SK-N-SH treated with all-trans-retinoic acid at 6 μM for 48 hours (cell line): ENCODE measurements around the gene PEPD.
A peak's percentile ranks its signal among the peaks of the same experiment; 100 is the strongest.

Source experiments
- ATAC-seq: fragments of 200-7000 bp; cut with Tn5 transposase; 3 replicates; pipeline ENCODE4 v1.9.1; 2020; ENCODE audit warnings: mild to moderate bottlenecking, moderate library complexity
- ARNTL ChIP-seq: fragments of 450-650 bp; formaldehyde crosslinking; IDR thresholded peaks from 2 replicates; pipeline ENCODE4 v1.5.0; 2020; ENCODE audit warnings: low read depth, mild to moderate bottlenecking, moderate library complexity, borderline replicate concordance
- BACH2 ChIP-seq: fragments of 250-450 bp; sonication (Bioruptor Pico); IDR thresholded peaks from 2 replicates; pipeline ENCODE4 v1.9.0; 2021; ENCODE audit warnings: mild to moderate bottlenecking, borderline replicate concordance
- CREB5 ChIP-seq: fragments of 250-450 bp; sonication (Bioruptor Pico); IDR thresholded peaks from 2 replicates; pipeline ENCODE4 v1.5.1; 2020; ENCODE audit warnings: low read depth, mild to moderate bottlenecking, moderate library complexity
- CSDC2 ChIP-seq: fragments of 250-450 bp; sonication (Bioruptor Pico); IDR thresholded peaks from 2 replicates; pipeline ENCODE4 v1.5.0; 2020; ENCODE audit warnings: mild to moderate bottlenecking, moderate library complexity
- CSRNP3 ChIP-seq: fragments of 250-450 bp; sonication (Bioruptor Pico); IDR thresholded peaks from 2 replicates; pipeline ENCODE4 v1.5.1; 2021; ENCODE audit warnings: mild to moderate bottlenecking, moderate library complexity
- ESRRG ChIP-seq: fragments of 250-450 bp; sonication (Bioruptor Pico); IDR thresholded peaks from 2 replicates; pipeline ENCODE4 v1.6.1; 2021; ENCODE audit warnings: mild to moderate bottlenecking
- GLIS3 ChIP-seq: fragments of 250-450 bp; sonication (Bioruptor Pico); IDR thresholded peaks from 2 replicates; pipeline ENCODE4 v1.5.0; 2020; ENCODE audit warnings: mild to moderate bottlenecking, moderate library complexity
- ISL1 ChIP-seq: fragments of 250-450 bp; sonication (Bioruptor Pico); IDR thresholded peaks from 2 replicates; pipeline ENCODE4 v2.1.2; 2022; ENCODE audit warnings: mild to moderate bottlenecking, moderate library complexity
- OSR1 ChIP-seq: fragments of 250-450 bp; sonication (Bioruptor Pico); IDR thresholded peaks from 2 replicates; pipeline ENCODE4 v1.8.0; 2022; ENCODE audit warnings: moderate library complexity, mild to moderate bottlenecking, inconsistent platforms
- POU6F1 ChIP-seq: fragments of 250-450 bp; sonication (Bioruptor Pico); IDR thresholded peaks from 2 replicates; pipeline ENCODE4 v1.8.0; 2021; ENCODE audit warnings: low read depth, mild to moderate bottlenecking, moderate library complexity, borderline replicate concordance
- PPARA ChIP-seq: fragments of 250-450 bp; sonication (Bioruptor Pico); IDR thresholded peaks from 2 replicates; pipeline ENCODE4 v1.5.0; 2020; ENCODE audit warnings: mild to moderate bottlenecking, borderline replicate concordance
- RARB ChIP-seq: fragments of 250-450 bp; sonication (Bioruptor Pico); IDR thresholded peaks from 2 replicates; pipeline ENCODE4 v1.8.0; 2021; ENCODE audit warnings: mild to moderate bottlenecking, moderate library complexity
- SNAI2 ChIP-seq: fragments of 250-450 bp; sonication (Bioruptor Pico); IDR thresholded peaks from 2 replicates; pipeline ENCODE4 v1.5.0; 2020; ENCODE audit warnings: mild to moderate bottlenecking, moderate library complexity
- TCF4 ChIP-seq: fragments of 250-450 bp; sonication (Bioruptor Pico); IDR thresholded peaks from 2 replicates; pipeline ENCODE4 v1.8.0; 2021; ENCODE audit warnings: mild to moderate bottlenecking, moderate library complexity, borderline replicate concordance
- TOX ChIP-seq: fragments of 250-450 bp; sonication (Bioruptor Pico); IDR thresholded peaks from 2 replicates; pipeline ENCODE4 v1.8.0; 2021; ENCODE audit warnings: mild to moderate bottlenecking, moderate library complexity, borderline replicate concordance
- TSHZ2 ChIP-seq: fragments of 250-450 bp; sonication (Bioruptor Pico); IDR thresholded peaks from 2 replicates; pipeline ENCODE4 v1.5.0; 2020; ENCODE audit warnings: mild to moderate bottlenecking, moderate library complexity
- ZFP3 ChIP-seq: fragments of 250-450 bp; sonication (Bioruptor Pico); IDR thresholded peaks from 2 replicates; pipeline ENCODE4 v1.5.0; 2020; ENCODE audit warnings: mild to moderate bottlenecking, moderate library complexity
- ZFP30 ChIP-seq: fragments of 450-650 bp; formaldehyde crosslinking; IDR thresholded peaks from 2 replicates; pipeline ENCODE4 v1.5.0; 2022; ENCODE audit warnings: mild to moderate bottlenecking, moderate library complexity
- ZNF565 ChIP-seq: fragments of 450-650 bp; formaldehyde crosslinking; conservative IDR thresholded peaks from 2 replicates; pipeline ENCODE4 v1.5.0; 2020; ENCODE audit warnings: low read depth, mild to moderate bottlenecking, moderate library complexity
- ZNF70 ChIP-seq: fragments of 450-650 bp; formaldehyde crosslinking; IDR thresholded peaks from 2 replicates; pipeline ENCODE4 v1.5.0; 2020; ENCODE audit warnings: mild to moderate bottlenecking, moderate library complexity
- ZNF8 ChIP-seq: fragments of 450-650 bp; formaldehyde crosslinking; IDR thresholded peaks from 2 replicates; pipeline ENCODE4 v1.5.0; 2020; ENCODE audit warnings: mild to moderate bottlenecking, moderate library complexity

Gene PEPD

GRCh38 chr19:33508009-33508408, 13.6 kb downstream of the PEPD start (continued):
- TF ChIP-seq CSRNP3 (no peak), ZNF70 (CRISPR knock-in tag) (no peak), SNAI2 (no peak), ZFP30 (CRISPR knock-in tag) (no peak), ZNF565 (CRISPR knock-in tag) (no peak), ZFP3 (CRISPR knock-in tag) (no peak), TOX (no peak), BACH2 (no peak), CSDC2 (CRISPR knock-in tag) (no peak), ESRRG (CRISPR knock-in tag) (no peak), ZNF8 (CRISPR knock-in tag) (no peak), RARB (CRISPR knock-in tag) (no peak)

GRCh38 chr19:33507021-33507956, 14.3 kb downstream of the PEPD start:
- no peak for TF ChIP-seq CREB5 (CRISPR knock-in tag)
- TF ChIP-seq TCF4 (CRISPR knock-in tag), result peak; percentile 71; the same call in 1 of the 2 replicates
- 0 out of 2 replicates have a peak, but pooled peaks have one; percentile 9 for TF ChIP-seq SNAI2
- TF ChIP-seq TSHZ2 (CRISPR knock-in tag), result peak; percentile 77
- peak; percentile 72 for ATAC-seq

- no peak for ATAC-seq
- TF ChIP-seq PPARA (CRISPR knock-in tag), result no peak
- TF ChIP-seq CSRNP3, result no peak
- TF ChIP-seq TOX, result no peak
- no peak for TF ChIP-seq ARNTL (CRISPR knock-in tag)
- no peak for TF ChIP-seq GLIS3 (CRISPR knock-in tag)
- TF ChIP-seq POU6F1 (CRISPR knock-in tag), result no peak
- no peak for TF ChIP-seq BACH2
- no peak for TF ChIP-seq CREB5 (CRISPR knock-in tag)
- TF ChIP-seq SNAI2, result no peak
- no peak for TF ChIP-seq ZFP3 (CRISPR knock-in tag)
- TF ChIP-seq ZFP30 (CRISPR knock-in tag), result no peak
- no peak for TF ChIP-seq ISL1 (CRISPR knock-in tag)
- TF ChIP-seq ZNF565 (CRISPR knock-in tag), result no peak
- no peak for TF ChIP-seq ZNF70 (CRISPR knock-in tag)
- no peak for TF ChIP-seq RARB (CRISPR knock-in tag)
- no peak for TF ChIP-seq OSR1
- TF ChIP-seq ZNF8 (CRISPR knock-in tag), result no peak
- no peak for TF ChIP-seq ESRRG (CRISPR knock-in tag)
- no peak for TF ChIP-seq TCF4 (CRISPR knock-in tag)
- TF ChIP-seq CSDC2 (CRISPR knock-in tag), result no peak
These were observed 15.1 kb downstream of the PEPD start for GRCh38 chr19:33506498-33506897.
